HG03175 (cell line): ENCODE measurements around the gene LPP.

Source experiments
- ATAC-seq: cut with Tn5 transposase; IDR thresholded peaks from one replicate; pipeline ENCODE4 v1.9.1; 2021; ENCODE audit warnings: mild to moderate bottlenecking, moderate library complexity; ENCODE audit not compliant: unreplicated experiment

Gene LPP

GRCh38 chr3:188194332-188194731 lies 40.4 kb downstream of the LPP start:
- ATAC-seq = no peak

- no peak for ATAC-seq
Observed at GRCh38 chr3:188196232-188196990, 42.5 kb downstream of the LPP start.

- ATAC-seq = peak; percentile 58
Observed at GRCh38 chr3:188197388-188197847, 43.5 kb downstream of the LPP start.

GRCh38 chr3:188198001-188198400 lies 44.0 kb downstream of the LPP start:
- ATAC-seq = no peak

- no peak for ATAC-seq
Observed at GRCh38 chr3:188198760-188199327, 44.9 kb downstream of the LPP start.

GRCh38 chr3:188199386-188199785 lies 45.4 kb downstream of the LPP start:
- no peak for ATAC-seq

GRCh38 chr3:188200481-188200880 lies 46.5 kb downstream of the LPP start:
- no peak for ATAC-seq

GRCh38 chr3:188202358-188203138 lies 48.6 kb downstream of the LPP start:
- ATAC-seq = no peak

GRCh38 chr3:188204526-188204925 lies 50.6 kb downstream of the LPP start:
- ATAC-seq = no peak

GRCh38 chr3:188205992-188206416 lies 52.0 kb downstream of the LPP start:
- no peak for ATAC-seq

GRCh38 chr3:188206787-188207186 lies 52.8 kb downstream of the LPP start:
- no peak for ATAC-seq

GRCh38 chr3:188207941-188208515 lies 54.1 kb downstream of the LPP start:
- no peak for ATAC-seq

- no peak for ATAC-seq
Observed at GRCh38 chr3:188208516-188208981, 54.6 kb downstream of the LPP start.

GRCh38 chr3:188209034-188209433 lies 55.1 kb downstream of the LPP start:
- no peak for ATAC-seq

- ATAC-seq = no peak
Observed at GRCh38 chr3:188209740-188210139, 55.8 kb downstream of the LPP start.

GRCh38 chr3:188211476-188211875 lies 57.5 kb downstream of the LPP start:
- ATAC-seq = no peak

GRCh38 chr3:188212308-188212969 lies 58.5 kb downstream of the LPP start:
- ATAC-seq = no peak

GRCh38 chr3:188214442-188214841 lies 60.5 kb downstream of the LPP start:
- ATAC-seq = no peak

- no peak for ATAC-seq
Observed at GRCh38 chr3:188215129-188215528, 61.2 kb downstream of the LPP start.

- no peak for ATAC-seq
Observed at GRCh38 chr3:188217011-188217463, 63.1 kb downstream of the LPP start.

- no peak for ATAC-seq
Observed at GRCh38 chr3:188217726-188218125, 63.8 kb downstream of the LPP start.
